Caki2 (cell line): ENCODE measurements around the gene SH2D3C. TPM values are rescaled to one million over a fixed set of nuclear protein-coding genes. Genes with fewer than 3 reads are reported as not detected.

ENCODE experiments used
- DNase-seq: peaks from one replicate; pipeline ENCODE4 v3.0.0-alpha.2; 2015; ENCODE audit warnings: low read depth
- in situ Hi-C: cut with HindIII; loops from 2 replicates; pipeline ENCODE4 v1.10.0; 2016; ENCODE audit warnings: low sequenced_read_pairs, low pct_unique_long_range_greater_than_20kb, mixed read lengths
- total RNA-seq: library from RNA; depleted of rRNA; stranded (reverse); fragments of >200 nt; shearing (Covaris generic); gene quantifications from 2 replicates; pipeline ENCODE4 v1.2.3, GENCODE V29; 2014; ENCODE audit warnings: low replicate concordance; rRNA removed

The SH2D3C gene
- total RNA-seq, result not detected in 2 replicates

- in situ Hi-C loops, result no loop called here
- no peak for DNase-seq
Observed at GRCh38 chr9:127778280-127779135, at the start of gene SH2D3C. Gene SH2D3C (minus strand): TSS chr9:127778666. CDS start chr9:127778627, 39 bp downstream.

GRCh38 chr9:127826253-127826913, 47.9 kb upstream of the SH2D3C start:
- in situ Hi-C loops, result no loop called here
- no peak for DNase-seq

GRCh38 chr9:127825319-127826051, 47.0 kb upstream of the SH2D3C start:
- DNase-seq, result no peak
- in situ Hi-C loops, result no loop called here

GRCh38 chr9:127822108-127822507, 43.6 kb upstream of the SH2D3C start:
- no peak for DNase-seq

GRCh38 chr9:127818574-127818973, 40.1 kb upstream of the SH2D3C start:
- in situ Hi-C loops, result no loop called here
- no peak for DNase-seq

More at GRCh38 chr9:127822108-127822507, 43.6 kb upstream of the SH2D3C start:
- in situ Hi-C loops, result no loop called here

- in situ Hi-C loops, result no loop called here
- no peak for DNase-seq
Observed at GRCh38 chr9:127817881-127818434, 39.5 kb upstream of the SH2D3C start.

- in situ Hi-C loops, result no loop called here
- DNase-seq, result no peak
Observed at GRCh38 chr9:127816728-127817127, 38.3 kb upstream of the SH2D3C start.

GRCh38 chr9:127816362-127816725, 37.9 kb upstream of the SH2D3C start:
- no peak for DNase-seq
- in situ Hi-C loops, result no loop called here

- in situ Hi-C loops, result no loop called here
- DNase-seq, result no peak
Observed at GRCh38 chr9:127815512-127816361, 37.3 kb upstream of the SH2D3C start.

- in situ Hi-C loops, result no loop called here
- no peak for DNase-seq
Observed at GRCh38 chr9:127814619-127815511, 36.4 kb upstream of the SH2D3C start.

- in situ Hi-C loops, result no loop called here
- DNase-seq, result no peak
Observed at GRCh38 chr9:127813686-127814226, 35.3 kb upstream of the SH2D3C start.

- in situ Hi-C loops, result no loop called here
- DNase-seq, result no peak
Observed at GRCh38 chr9:127812936-127813675, 34.6 kb upstream of the SH2D3C start.

GRCh38 chr9:127812011-127812410, 33.5 kb upstream of the SH2D3C start:
- DNase-seq, result no peak
- in situ Hi-C loops, result no loop called here

GRCh38 chr9:127810378-127811187, 32.1 kb upstream of the SH2D3C start:
- in situ Hi-C loops, result no loop called here
- DNase-seq, result no peak
